Tibial artery (tissue), 4 donors: ENCODE data around the gene MKNK2.

Source experiments
- DNase-seq, 2 donors: peaks; one replicate each; pipeline ENCODE4 v3.0.0-alpha.2; 2019
- H3K27ac ChIP-seq, 2 donors: fragments of 200-600 bp; sonication (generic) in 1 of 2; 1 replicate in 1 of 2; 2 replicates in 1 of 2; pipeline ENCODE4 v1.5.1; 2018 to 2019; ENCODE audit warnings: mild to moderate bottlenecking in 1 of 2
- H3K27me3 ChIP-seq, 2 donors: fragments of 200-600 bp; sonication (generic) in 1 of 2; one replicate each; pipeline versions ENCODE4 v1.5.1 to v1.6.0; 2016 to 2019
- H3K36me3 ChIP-seq, 3 donors: fragments of 200-600 bp; sonication (generic) in 2 of 3; one replicate each; pipeline ENCODE4 v1.5.1; 2016 to 2019; ENCODE audit warnings: mild to moderate bottlenecking in 2 of 3
- H3K4me1 ChIP-seq, 4 donors: fragments of 200-600 bp; sonication (generic) in 2 of 4; 1 replicate in 3 of 4; 2 replicates in 1 of 4; pipeline ENCODE4 v1.5.1; 2016 to 2019
- H3K4me3 ChIP-seq, 2 donors: fragments of 200-600 bp; sonication (generic) in 1 of 2; 1 replicate in 1 of 2; 2 replicates in 1 of 2; pipeline ENCODE4 v1.5.1; 2018 to 2019; ENCODE audit warnings: mild to moderate bottlenecking in 2 of 2
- H3K9me3 ChIP-seq, 3 donors: fragments of 200-600 bp; sonication (generic) in 1 of 3; one replicate each; pipeline ENCODE4 v1.5.1; 2016 to 2019
- intact Hi-C: fragments of 100-400 bp; cut with DNase I; formaldehyde crosslinking; loops from one replicate; pipeline ENCODE4 v1.15.0; 2023; ENCODE audit warnings: low total_unique reads
- TF ChIP-seq, protein P1 (sequence below), 2 experiments: fragments of 200-600 bp in 1 of 2; fragments of 450-650 bp in 1 of 2; IDR thresholded peaks; one replicate each; pipeline ENCODE4 v1.5.1; 2017 to 2019; ENCODE audit warnings: antibody characterized with exemption in 2 of 2, mild to moderate bottlenecking in 1 of 2, moderate library complexity in 1 of 2

MKNK2 gene

DNA sequence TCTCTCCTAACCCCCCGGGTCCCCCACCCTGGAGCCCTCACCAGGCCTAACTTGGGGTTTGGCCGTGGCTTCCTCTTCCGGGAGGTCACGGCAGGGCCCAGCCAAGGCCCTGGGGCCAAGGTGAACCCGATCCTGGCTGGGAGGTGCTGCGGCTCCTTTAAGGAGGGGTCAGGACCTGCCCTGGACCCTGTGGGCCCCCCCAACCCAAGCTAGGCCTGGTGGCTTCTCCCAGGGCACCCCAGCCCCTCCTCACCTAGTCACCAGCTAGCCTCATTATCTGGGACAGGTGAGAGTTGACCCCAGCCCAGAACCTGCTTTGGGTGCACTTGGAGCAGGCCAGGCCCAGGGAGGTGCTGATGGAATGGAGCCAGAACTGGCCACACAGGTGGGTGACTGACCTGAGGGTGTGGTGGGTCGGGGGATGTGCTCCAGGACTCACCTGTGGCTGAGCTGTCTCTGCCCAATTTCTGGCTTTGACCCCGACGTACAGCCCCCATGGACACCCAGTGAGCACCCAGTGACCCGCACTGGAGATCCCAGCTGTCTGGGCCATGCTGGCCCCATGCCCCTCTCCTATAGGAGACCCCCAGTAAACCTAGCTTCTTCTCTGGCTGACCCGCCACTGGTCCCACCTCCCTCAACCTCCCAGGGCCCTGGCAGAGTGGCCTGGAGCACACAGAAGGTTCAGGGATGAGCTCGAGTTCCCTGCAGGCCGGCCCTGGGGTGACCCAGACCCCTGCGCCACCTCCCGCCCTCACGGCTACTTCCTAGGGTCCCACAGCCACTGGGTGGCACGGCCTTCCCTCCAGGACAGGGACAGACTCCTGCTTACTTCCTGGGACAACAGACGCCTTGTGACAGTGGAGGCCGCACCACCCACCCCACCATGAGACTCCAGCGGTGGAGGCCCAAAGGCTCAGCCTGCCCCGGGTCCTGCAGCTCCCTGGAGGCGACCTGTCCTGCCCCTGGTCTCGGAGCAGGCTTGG is 6.7 kb upstream of the MKNK2 start:
- TF ChIP-seq, protein P1, sequence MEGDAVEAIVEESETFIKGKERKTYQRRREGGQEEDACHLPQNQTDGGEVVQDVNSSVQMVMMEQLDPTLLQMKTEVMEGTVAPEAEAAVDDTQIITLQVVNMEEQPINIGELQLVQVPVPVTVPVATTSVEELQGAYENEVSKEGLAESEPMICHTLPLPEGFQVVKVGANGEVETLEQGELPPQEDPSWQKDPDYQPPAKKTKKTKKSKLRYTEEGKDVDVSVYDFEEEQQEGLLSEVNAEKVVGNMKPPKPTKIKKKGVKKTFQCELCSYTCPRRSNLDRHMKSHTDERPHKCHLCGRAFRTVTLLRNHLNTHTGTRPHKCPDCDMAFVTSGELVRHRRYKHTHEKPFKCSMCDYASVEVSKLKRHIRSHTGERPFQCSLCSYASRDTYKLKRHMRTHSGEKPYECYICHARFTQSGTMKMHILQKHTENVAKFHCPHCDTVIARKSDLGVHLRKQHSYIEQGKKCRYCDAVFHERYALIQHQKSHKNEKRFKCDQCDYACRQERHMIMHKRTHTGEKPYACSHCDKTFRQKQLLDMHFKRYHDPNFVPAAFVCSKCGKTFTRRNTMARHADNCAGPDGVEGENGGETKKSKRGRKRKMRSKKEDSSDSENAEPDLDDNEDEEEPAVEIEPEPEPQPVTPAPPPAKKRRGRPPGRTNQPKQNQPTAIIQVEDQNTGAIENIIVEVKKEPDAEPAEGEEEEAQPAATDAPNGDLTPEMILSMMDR (IDR thresholded peaks at IDR 0.05), result no peak
- intact Hi-C loops, result no loop called here
- Histone ChIP-seq H3K9me3 (no peaks in the 10 kb centered on the region), H3K4me1 (peaks cover 10 to 65% (median 46%) of the 10 kb centered on the region in 4 donors), H3K4me3 (no peak overlapping the region), H3K36me3 (no peaks in the 10 kb centered on the region), H3K27ac (peak overlapping the region; percentile 98 to 100), H3K27me3 (no peaks in the 10 kb centered on the region)
- DNase-seq, result no peak

DNA sequence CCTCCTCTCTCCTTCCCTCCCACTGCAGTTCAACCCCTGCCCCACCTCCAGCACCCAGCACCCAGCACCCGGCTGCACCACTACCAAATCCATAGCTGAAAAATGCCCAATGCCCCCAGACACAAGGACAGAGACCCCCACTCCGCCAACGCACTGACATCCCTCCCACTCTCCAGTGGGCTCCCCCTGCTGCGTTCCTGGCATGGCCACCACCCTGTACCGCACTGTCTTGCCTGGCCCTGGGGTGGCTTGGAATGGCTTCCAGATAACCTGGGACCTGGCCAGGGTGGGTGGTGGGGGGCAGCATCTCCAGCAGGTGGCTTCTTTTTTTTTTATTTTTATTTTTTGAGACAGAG is 5.8 kb upstream of the MKNK2 start:
- Histone ChIP-seq H3K9me3 (no peaks in the 10 kb centered on the region), H3K4me1 (peaks cover 10 to 65% (median 42%) of the 10 kb centered on the region in 4 donors), H3K36me3 (no peaks in the 10 kb centered on the region), H3K27me3 (no peaks in the 10 kb centered on the region), H3K4me3 (no peak overlapping the region), H3K27ac (peak overlapping the region; percentile 98 to 100)
- intact Hi-C loops, result no loop called here
- DNase-seq, result no peak
- TF ChIP-seq, protein P1 (IDR thresholded peaks at IDR 0.05), result no peak

DNA sequence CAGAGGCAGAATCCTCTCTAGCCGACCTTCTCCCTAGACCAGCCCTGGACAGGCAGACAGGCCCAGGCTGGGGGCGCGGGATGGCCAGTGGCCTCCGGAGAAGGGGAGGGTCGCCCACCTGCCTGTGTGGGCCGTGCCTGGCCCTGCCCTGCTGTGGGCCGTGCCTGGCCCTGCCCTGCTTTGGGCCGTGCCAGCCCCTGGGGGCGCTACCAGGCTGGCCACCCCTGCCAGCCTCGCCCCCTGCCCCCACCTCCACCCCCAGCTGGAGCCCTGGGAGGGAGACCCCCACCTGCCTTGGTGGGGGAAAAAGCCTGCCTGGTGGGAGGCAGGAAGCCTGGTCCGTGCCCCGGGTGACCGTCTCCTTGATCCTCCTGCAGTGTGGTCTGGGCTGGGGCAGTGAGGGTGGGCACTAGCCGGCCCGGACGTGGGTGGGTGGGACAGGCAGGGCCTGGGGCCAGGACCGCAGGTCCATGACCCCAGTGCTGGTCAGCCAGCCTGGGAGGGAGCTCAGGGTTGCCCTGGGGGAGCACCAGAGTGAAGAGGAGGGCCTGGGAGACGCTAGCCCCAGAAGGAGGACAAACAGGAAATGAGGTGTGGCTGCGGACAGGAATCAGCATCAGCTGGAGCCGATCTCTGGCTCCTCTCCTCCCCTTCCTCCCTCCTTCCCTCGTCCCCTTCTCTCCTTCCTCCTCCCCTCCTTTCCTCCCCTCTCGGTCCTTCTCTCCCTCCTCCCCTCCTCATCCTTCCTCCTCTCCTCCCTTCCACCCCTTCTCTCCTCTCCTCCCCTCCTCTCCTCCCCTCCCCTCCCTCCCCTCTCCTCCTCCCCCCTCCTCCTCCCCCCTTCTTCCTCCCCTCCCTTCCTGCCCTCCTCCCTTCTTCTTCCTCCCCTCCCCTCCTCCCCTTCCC is 5.1 kb upstream of the MKNK2 start:
- H3K27ac ChIP-seq, result peak overlapping the region; percentile 98 to 100
- intact Hi-C loops, result no loop called here
- H3K4me3 ChIP-seq, result peak overlapping the region; percentile 38 to 47
- no peaks in the 10 kb centered on the region for H3K36me3 ChIP-seq
- TF ChIP-seq, protein P1 (IDR thresholded peaks at IDR 0.05), result no peak
- no peaks in the 10 kb centered on the region for H3K27me3 ChIP-seq
- peak; percentile 67 to 82 for DNase-seq
- H3K9me3 ChIP-seq, result no peaks in the 10 kb centered on the region
- H3K4me1 ChIP-seq, result peaks cover 10 to 69% (median 46%) of the 10 kb centered on the region in 4 donors

DNA sequence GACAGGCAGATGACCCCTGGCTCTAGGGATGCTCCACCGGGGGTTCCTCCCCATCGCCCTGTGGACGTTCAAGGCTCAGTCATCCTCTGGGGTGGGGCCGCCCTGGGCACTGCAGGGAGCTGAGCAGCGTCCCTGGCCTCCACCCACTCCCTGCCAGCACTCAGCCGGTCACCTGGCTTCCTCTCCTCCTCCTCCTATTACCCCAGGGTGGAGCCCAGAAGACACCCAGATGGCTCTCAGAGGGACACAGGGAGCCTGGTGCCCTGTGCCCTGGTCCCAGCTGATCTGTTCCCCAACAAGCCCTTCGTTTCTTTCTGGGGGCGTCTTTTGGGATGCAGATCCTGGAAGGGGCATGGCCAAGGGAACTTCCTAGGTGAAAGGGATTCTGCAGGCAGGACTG is 3.7 kb upstream of the MKNK2 start:
- no peaks in the 10 kb centered on the region for H3K27me3 ChIP-seq
- H3K9me3 ChIP-seq, result no peaks in the 10 kb centered on the region
- H3K4me3 ChIP-seq, result no peak overlapping the region
- H3K36me3 ChIP-seq, result no peaks in the 10 kb centered on the region
- DNase-seq, result no peak
- H3K27ac ChIP-seq, result no peak overlapping the region
- intact Hi-C loops, result no loop called here
- H3K4me1 ChIP-seq, result peaks cover 2 to 56% (median 34%) of the 10 kb centered on the region in 4 donors
- TF ChIP-seq, protein P1 (IDR thresholded peaks at IDR 0.05), result no peak

DNA sequence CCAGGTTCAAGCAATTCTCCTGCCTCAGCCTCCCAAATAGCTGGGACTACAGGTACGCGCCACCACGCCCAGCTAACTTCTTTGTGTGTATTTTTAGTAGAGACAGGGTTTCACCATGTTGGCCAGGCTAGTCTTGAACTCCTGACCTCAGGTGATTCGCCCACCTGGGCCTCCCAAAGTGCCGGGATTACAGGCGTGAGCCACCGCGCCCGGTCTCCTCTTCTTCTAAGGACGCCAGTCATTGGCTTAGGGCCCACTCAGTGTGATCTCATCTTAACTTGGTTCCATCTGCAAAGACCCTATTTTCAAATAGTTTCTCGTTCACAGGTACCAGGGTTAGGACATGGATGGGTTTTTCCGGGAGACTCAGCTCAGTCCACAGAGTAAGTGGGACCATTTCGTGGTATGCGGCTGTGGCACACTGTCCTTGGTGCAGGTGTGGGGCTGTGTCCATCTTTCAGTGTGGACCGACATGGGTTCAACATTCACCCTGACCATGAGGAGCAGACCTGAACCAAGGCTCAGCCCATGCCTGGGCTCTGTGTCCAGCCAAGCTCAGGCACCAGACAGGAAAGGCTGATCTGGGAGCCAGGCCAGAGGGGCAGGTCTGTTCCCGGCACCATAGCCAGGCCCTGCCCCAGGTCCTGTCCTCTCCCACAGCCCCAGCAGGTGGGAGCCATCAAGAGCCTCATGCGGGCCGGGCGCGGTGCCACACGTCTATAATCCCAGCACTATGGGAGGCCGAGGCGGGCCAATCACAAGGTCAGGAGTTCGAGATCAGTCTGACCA is 2.8 kb upstream of the MKNK2 start:
- TF ChIP-seq, protein P1 (IDR thresholded peaks at IDR 0.05), result no peak
- Histone ChIP-seq H3K4me3 (no peak overlapping the region), H3K36me3 (peaks cover 0 to 6% (median 5%) of the 10 kb centered on the region in 3 donors), H3K9me3 (no peaks in the 10 kb centered on the region), H3K27ac (no peak overlapping the region), H3K4me1 (peaks cover 2 to 55% (median 34%) of the 10 kb centered on the region in 4 donors), H3K27me3 (no peaks in the 10 kb centered on the region)
- DNase-seq, result peak; percentile 54 to 72
- intact Hi-C loops, result no loop called here
